H1 (cell line): ENCODE results near the gene INF2. TPM values are rescaled to one million over a fixed set of nuclear protein-coding genes. Genes with fewer than 3 reads are reported as not detected.

Experiments used
- CTCF ChIA-PET: fragments of 300-600 bp; sonication (Branson Sonifier 250); formaldehyde crosslinking; loops from one replicate; lab custom pipeline; 2021; ENCODE audit not compliant: partially characterized antibody; lab: Charles Lee
- POLR2A ChIA-PET: fragments of 300-600 bp; sonication (Branson Sonifier 250); formaldehyde crosslinking; loops from one replicate; lab custom pipeline; 2021; ENCODE audit warnings: inconsistent platforms; ENCODE audit not compliant: partially characterized antibody; lab: Charles Lee
- DNase-seq, 2 experiments: peaks; one replicate each; pipeline versions ENCODE4 v3.0.0 to v3.0.0-alpha.2; 2010 to 2022; ENCODE audit warnings: low spot score in 2 of 2, low read depth in 1 of 2, mixed read lengths in 1 of 2
- FAIRE-seq: peaks from 2 replicates; lab custom pipeline; 2011; peaks lifted over from hg19 to GRCh38; lab: Jason Lieb, UNC
- H2AFZ ChIP-seq: 2 replicates; pipeline ENCODE4 v1.8.1; 2012; ENCODE audit warnings: low read length, inconsistent platforms
- H2AK5ac ChIP-seq: 2 replicates; pipeline ENCODE4 v1.6.1; 2013; ENCODE audit warnings: low read depth, low read length
- H2BK120ac ChIP-seq: replicated peaks from 2 replicates; pipeline ENCODE3; 2013; ENCODE audit warnings: low read depth, low read length, inconsistent platforms
- H2BK12ac ChIP-seq: 2 replicates; pipeline ENCODE4 v1.6.1; 2013; ENCODE audit warnings: low read depth, low read length
- H2BK15ac ChIP-seq: 2 replicates; pipeline ENCODE4 v1.6.1; 2013; ENCODE audit warnings: low read length
- H2BK20ac ChIP-seq: 2 replicates; pipeline ENCODE4 v1.6.1; 2013; ENCODE audit warnings: low read length
- H2BK5ac ChIP-seq: 2 replicates; pipeline ENCODE4 v1.6.1; 2013; ENCODE audit warnings: low read depth, low read length
- H3K14ac ChIP-seq: 2 replicates; pipeline ENCODE4 v1.6.1; 2013; ENCODE audit warnings: inconsistent platforms; ENCODE audit not compliant: insufficient read length
- H3K18ac ChIP-seq: 2 replicates; pipeline ENCODE4 v1.6.1; 2013; ENCODE audit warnings: low read length; ENCODE audit errors: extremely low read depth
- H3K23ac ChIP-seq: 2 replicates; pipeline ENCODE4 v1.6.1; 2013; ENCODE audit warnings: inconsistent platforms; ENCODE audit not compliant: insufficient read length
- H3K23me2 ChIP-seq: 2 replicates; pipeline ENCODE4 v1.6.1; 2013; ENCODE audit warnings: low read depth, low read length
- H3K27ac ChIP-seq: 2 replicates; pipeline ENCODE4 v1.6.1; 2011; ENCODE audit warnings: low read depth, low read length, inconsistent platforms
- H3K27me3 ChIP-seq, 4 experiments: replicated peaks in 1 of 4; 1 replicate in 1 of 4; 2 replicates in 3 of 4; pipeline versions ENCODE4 v1.6.1 to v1.8.1; 2011 to 2013; ENCODE audit warnings: low read length in 3 of 4, mild to moderate bottlenecking in 3 of 4, inconsistent platforms in 2 of 4, mixed read lengths in 2 of 4, moderate library complexity in 1 of 4; ENCODE audit not compliant: control insufficient read depth in 3 of 4, insufficient read depth in 3 of 4; ENCODE audit errors: extremely low read depth in 1 of 4
- H3K36me3 ChIP-seq, 4 experiments: 2 replicates each; pipeline versions ENCODE4 v1.6.1 to v1.8.1; 2011 to 2013; ENCODE audit warnings: mild to moderate bottlenecking in 4 of 4, low read length in 3 of 4, moderate library complexity in 2 of 4, control low read depth in 1 of 4, inconsistent platforms in 1 of 4; ENCODE audit not compliant: insufficient read depth in 4 of 4, control insufficient read depth in 2 of 4
- H3K4ac ChIP-seq: replicated peaks from 2 replicates; pipeline ENCODE3; 2013; ENCODE audit warnings: low read length, low read depth, mixed read lengths, inconsistent platforms; ENCODE audit not compliant: insufficient read length
- H3K4me1 ChIP-seq, 4 experiments: replicated peaks in 1 of 4; 1 replicate in 1 of 4; 2 replicates in 3 of 4; pipeline versions ENCODE4 v1.6.1 to v1.8.1; 2011 to 2013; ENCODE audit warnings: low read length in 3 of 4, inconsistent platforms in 2 of 4, mixed read lengths in 1 of 4; ENCODE audit not compliant: insufficient read depth in 4 of 4, control insufficient read depth in 3 of 4
- H3K4me2 ChIP-seq, 2 experiments: 2 replicates each; pipeline versions ENCODE4 v1.6.1 to v1.8.1; 2011 to 2013; ENCODE audit warnings: low read depth in 2 of 2, low read length in 2 of 2, control low read depth in 1 of 2, inconsistent platforms in 1 of 2, mild to moderate bottlenecking in 1 of 2; ENCODE audit not compliant: insufficient read depth in 1 of 2
- H3K4me3 ChIP-seq, 4 experiments: fragments of 200-600, 300-600 bp in 1 of 4; sonication (generic), shearing (Covaris generic), sonication (Bioruptor Twin) in 1 of 4; 2 replicates each; pipeline versions ENCODE4 v1.5.1 to v1.8.1; 2011 to 2016; ENCODE audit warnings: low read length in 4 of 4, low read depth in 3 of 4, control low read depth in 2 of 4, inconsistent platforms in 2 of 4, mild to moderate bottlenecking in 2 of 4, mixed read lengths in 1 of 4, moderate library complexity in 1 of 4; ENCODE audit not compliant: insufficient read depth in 2 of 4; ENCODE audit errors: extremely low read depth in 1 of 4
- H3K56ac ChIP-seq: replicated peaks from 2 replicates; pipeline ENCODE3; 2013; ENCODE audit warnings: low read depth, mild to moderate bottlenecking, mixed read lengths, low read length, inconsistent platforms; ENCODE audit not compliant: insufficient read length
- H3K79me1 ChIP-seq: 2 replicates; pipeline ENCODE4 v1.6.1; 2013; ENCODE audit warnings: low read depth, low read length, control low read depth
- H3K79me2 ChIP-seq, 2 experiments: 2 replicates each; pipeline versions ENCODE4 v1.6.1 to v1.8.1; 2012 to 2013; ENCODE audit warnings: low read length in 2 of 2, mild to moderate bottlenecking in 2 of 2, inconsistent platforms in 1 of 2; ENCODE audit not compliant: insufficient read depth in 2 of 2, control insufficient read depth in 1 of 2
- H3K9ac ChIP-seq, 4 experiments: replicated peaks in 1 of 4; 1 replicate in 1 of 4; 2 replicates in 3 of 4; pipeline versions ENCODE4 v1.6.1 to v1.8.1; 2011 to 2013; ENCODE audit warnings: low read depth in 3 of 4, low read length in 3 of 4, control low read depth in 2 of 4, mild to moderate bottlenecking in 2 of 4, moderate library complexity in 2 of 4, inconsistent platforms in 1 of 4; ENCODE audit errors: extremely low read depth in 1 of 4
- H3K9me3 ChIP-seq, 2 experiments: 2 replicates each; pipeline versions ENCODE4 v1.6.1 to v1.8.1; 2012 to 2013; ENCODE audit warnings: mild to moderate bottlenecking in 2 of 2, moderate library complexity in 2 of 2, control low read depth in 1 of 2, inconsistent platforms in 1 of 2, low read depth in 1 of 2, low read length in 1 of 2, mixed read lengths in 1 of 2; ENCODE audit not compliant: insufficient read depth in 2 of 2
- H4K20me1 ChIP-seq, 2 experiments: replicated peaks in 1 of 2; 2 replicates each; pipeline versions ENCODE3 to v1.8.1; 2011 to 2013; ENCODE audit warnings: inconsistent platforms in 2 of 2, low read length in 2 of 2, mild to moderate bottlenecking in 1 of 2; ENCODE audit not compliant: insufficient read depth in 2 of 2, control insufficient read depth in 1 of 2
- H4K5ac ChIP-seq: 2 replicates; pipeline ENCODE4 v1.6.1; 2013; ENCODE audit warnings: low read length, low read depth, mixed read lengths, inconsistent platforms; ENCODE audit not compliant: insufficient read length
- H4K8ac ChIP-seq: 2 replicates; pipeline ENCODE4 v1.8.0; 2013; ENCODE audit warnings: mild to moderate bottlenecking, moderate library complexity, low read length, inconsistent platforms; ENCODE audit not compliant: insufficient read depth; ENCODE audit errors: extremely low read depth
- H4K91ac ChIP-seq: replicated peaks from 2 replicates; pipeline ENCODE3; 2013; ENCODE audit warnings: low read length, mixed read lengths, inconsistent platforms; ENCODE audit not compliant: insufficient read length
- ATF2 ChIP-seq: IDR thresholded peaks from 2 replicates; pipeline ENCODE4 v1.6.1; 2012; ENCODE audit warnings: low read length, inconsistent platforms
- BACH1 ChIP-seq: IDR thresholded peaks from 2 replicates; pipeline ENCODE4 v1.6.1; 2012; ENCODE audit warnings: low read length, improper control_type of control experiment
- BCL11A ChIP-seq, 2 experiments: IDR thresholded peaks; one replicate each; pipeline ENCODE4 v1.6.1; 2011; ENCODE audit warnings: low read depth in 2 of 2, low read length in 2 of 2, mild to moderate bottlenecking in 2 of 2
- BRCA1 ChIP-seq: IDR thresholded peaks from 2 replicates; pipeline ENCODE4 v1.6.1; 2012; ENCODE audit warnings: low read depth, low read length, improper control_type of control experiment
- CBX5 ChIP-seq: fragments of 300-800, 300-1000 bp; sonication (generic); IDR thresholded peaks from 2 replicates; pipeline ENCODE4 v1.7.1; 2016; ENCODE audit warnings: antibody characterized with exemption, low read length, low read depth
- CEBPB ChIP-seq: IDR thresholded peaks from 2 replicates; pipeline ENCODE4 v1.6.1; 2012; ENCODE audit warnings: low read depth, low read length
- CHD2 ChIP-seq: IDR thresholded peaks from 2 replicates; pipeline ENCODE4 v1.6.1; 2012; ENCODE audit warnings: low read length, improper control_type of control experiment
- FOSL1 ChIP-seq: IDR thresholded peaks from 2 replicates; pipeline ENCODE4 v1.6.1; 2011; ENCODE audit warnings: mild to moderate bottlenecking, low read depth, low read length, moderate library complexity; ENCODE audit not compliant: insufficient read depth
- JUN ChIP-seq: IDR thresholded peaks from 2 replicates; pipeline ENCODE4 v1.6.1; 2011; ENCODE audit warnings: low read depth, mild to moderate bottlenecking, improper control_type of control experiment, low read length
- MAFK ChIP-seq: IDR thresholded peaks from 2 replicates; pipeline ENCODE4 v1.6.1; 2012; ENCODE audit warnings: low read depth, mild to moderate bottlenecking, improper control_type of control experiment, low read length
- NRF1 ChIP-seq: IDR thresholded peaks from 2 replicates; pipeline ENCODE4 v1.6.1; 2011; ENCODE audit warnings: mild to moderate bottlenecking, low read depth, low read length, improper control_type of control experiment
- RXRA ChIP-seq: IDR thresholded peaks from 2 replicates; pipeline ENCODE4 v1.6.1; 2011; ENCODE audit warnings: low read depth, mild to moderate bottlenecking, low read length, moderate library complexity; ENCODE audit not compliant: insufficient read depth
- TEAD4 ChIP-seq: IDR thresholded peaks from 2 replicates; pipeline ENCODE4 v1.6.1; 2012; ENCODE audit warnings: low read depth, low read length, inconsistent platforms, mixed read lengths
- WGBS, 2 experiments: shearing (Covaris generic) in 1 of 2; methylation state at CpG; one replicate each; pipeline versions ENCODE4 v1.1.6 to v1.1.7; 2013 to 2015; ENCODE audit warnings: low lambda C conversion rate in 2 of 2, mixed read lengths in 2 of 2, inconsistent platforms in 1 of 2, low coverage in 1 of 2, missing lambda C conversion rate in 1 of 2; ENCODE audit not compliant: insufficient replicate concordance in 2 of 2, insufficient coverage in 1 of 2, insufficient read length in 1 of 2; ENCODE audit errors: extremely low coverage in 1 of 2, missing lambda C conversion rate in 1 of 2; 5-methylcytosine and 5-hydroxymethylcytosine counted together
- polyA plus RNA-seq, 7 experiments: library from polyadenylated mRNA; depleted of rRNA in 3 of 7; stranded (reverse) in 5 of 7; unstranded in 2 of 7; fragments of >200 nt in 5 of 7; fragments of 200-250 nt in 2 of 7; gene quantifications; 1 replicate in 5 of 7; 2 replicates in 1 of 7; 4 replicates in 1 of 7; pipeline versions ENCODE4 v1.2.1 to v1.2.3, GENCODE V29; 2011 to 2013; ENCODE audit warnings: missing spikeins in 2 of 7, mixed read lengths in 2 of 7
- total RNA-seq: library from RNA; stranded (reverse); fragmentation: NEBNext Ultra II Directional; extraction: Animal tissue kit (Norgen Biotek cat#: 25700); gene quantifications from 2 replicates; pipeline ENCODE4 v1.2.1, GENCODE V29; 2021

Gene INF2
- total and polyA plus RNA-seq, 2 of the 8 experiments (the other 6 are each of a cell fraction or from before 2014, with no cell fraction given): 29.1 to 59.5 TPM

- peaks cover 0 to 26% (median 19%) of the 10 kb centered on the region in 4 experiments; a peak in 5 of 7 replicates for H3K4me1 ChIP-seq
- FAIRE-seq (no peak), DNase-seq (no peak)
- no peak overlapping the region for H3K4me3 ChIP-seq
- no peak overlapping the region for H4K5ac ChIP-seq
- H3K18ac ChIP-seq: no peak overlapping the region
- ChIA-PET CTCF (interaction anchor here (1.4 to 9.1 kb wide), 3 partner anchors 8 to 34 kb away, joined by 3 to 70 read pairs (median 6); no protein-coding TSS in a partner anchor), POLR2A (interaction anchor here (1.7 to 6.6 kb wide), 2 partner anchors 19 to 69 kb away, joined by 4 to 71 read pairs; no protein-coding TSS in a partner anchor)
- no peak overlapping the region for H3K9ac ChIP-seq
- no peak overlapping the region for H4K8ac ChIP-seq
- H3K23ac ChIP-seq: no peak overlapping the region
- no peaks in the 10 kb centered on the region; a peak in 1 of 7 replicates for H3K27me3 ChIP-seq
- H3K36me3 ChIP-seq: peaks cover 0 to 22% (median 9%) of the 10 kb centered on the region in 4 experiments; a peak in 6 of 8 replicates
- H3K4me2 ChIP-seq: no peak overlapping the region
- H3K4ac ChIP-seq: no peak overlapping the region
- H2BK12ac ChIP-seq: no peak overlapping the region
- WGBS, 2 experiments: 93% methylated on average over 12 of the region's 12 CpGs; no CpG with 5 or more reads in 1 of the 2 experiments
- H3K9me3 ChIP-seq: peaks cover 3 to 15% of the 10 kb centered on the region in 2 experiments
- H4K91ac ChIP-seq: no peak overlapping the region
- H3K14ac ChIP-seq: no peak overlapping the region
- H2BK20ac ChIP-seq: no peak overlapping the region
- no peak overlapping the region for H2BK120ac ChIP-seq
- no peak overlapping the region for H2BK5ac ChIP-seq
- peaks cover 1 to 35% of the 10 kb centered on the region in 2 experiments for H4K20me1 ChIP-seq
- no peak overlapping the region for H2AFZ ChIP-seq
- peaks cover 5% of the 10 kb centered on the region; the same call in 1 of the 2 replicates for H3K79me1 ChIP-seq
- no peak overlapping the region for H3K56ac ChIP-seq
- H3K23me2 ChIP-seq: no peaks in the 10 kb centered on the region; the same call in 1 of the 2 replicates
- H3K27ac ChIP-seq: no peak overlapping the region
- no peak overlapping the region for H2AK5ac ChIP-seq
- H3K79me2 ChIP-seq: no peaks in the 10 kb centered on the region; a peak in 1 of 4 replicates
- no peak overlapping the region for H2BK15ac ChIP-seq
- TF ChIP-seq CHD2 (no peak), TEAD4 (no peak), BACH1 (no peak), RXRA (no peak), ATF2 (no peak), BCL11A (IDR thresholded peaks at IDR 0.05; ENCODE audit: low read depth in 2 of 2, low read length in 2 of 2) (no peak), CBX5 (no peak), CEBPB (no peak), NRF1 (no peak), JUN (no peak), MAFK (no peak), BRCA1 (no peak), FOSL1 (no peak)
These were observed 10.0 kb downstream of the INF2 start for GRCh38 chr14:104699426-104699748.
